ENCODE results near the gene MCU. TPM values are rescaled to one million over a fixed set of nuclear protein-coding genes. Genes with fewer than 3 reads are reported as not detected.

Gene MCU
- total and polyA plus RNA-seq, 2 of the 4 experiments (the other 2 are of a cell fraction), result 36.2 to 36.7 TPM

GRCh38 chr10:72904806-72905205 is 212.9 kb downstream of the MCU start:
- Histone ChIP-seq H3K56ac (ENCODE audit: extremely low read depth, insufficient read depth, low read length) (no peak overlapping the region), H2BK120ac (ENCODE audit: low read depth, low read length) (no peak overlapping the region), H2AK9ac (replicated peaks; ENCODE audit: low read depth, low read length, poor library complexity) (no peak overlapping the region), H3K4me1 (ENCODE audit: control insufficient read depth, insufficient read depth, low read length) (peaks cover 2% of the 10 kb centered on the region; the same call in 1 of the 2 replicates), H3K4me3 (ENCODE audit: insufficient read depth, low read depth, low read length) (no peak overlapping the region), H2BK15ac (ENCODE audit: low read depth, low read length) (no peak overlapping the region), H3K27ac (ENCODE audit: insufficient read depth, low read length) (no peak overlapping the region), H3K18ac (ENCODE audit: low read depth, low read length) (no peak overlapping the region), H3K9me3 (ENCODE audit: control insufficient read depth, insufficient read depth, low read length) (no peaks in the 10 kb centered on the region), H3K27me3 (ENCODE audit: control insufficient read depth, insufficient read depth, low read length) (no peaks in the 10 kb centered on the region), H3K9me1 (ENCODE audit: insufficient read depth, low read length) (no peaks in the 10 kb centered on the region), H3K9ac (ENCODE audit: low read depth, low read length) (no peak overlapping the region), H3K14ac (replicated peaks; ENCODE audit: low read depth, low read length) (no peak overlapping the region), H2BK5ac (ENCODE audit: low read depth, low read length, poor library complexity, severe bottlenecking) (no peak overlapping the region), H3K4me2 (ENCODE audit: low read depth, low read length) (no peak overlapping the region), H3K23ac (ENCODE audit: low read depth, low read length) (no peak overlapping the region), H2AK5ac (ENCODE audit: low read depth, low read length) (no peak overlapping the region), H4K91ac (ENCODE audit: insufficient read depth, low read depth, low read length) (no peak overlapping the region), H2BK20ac (ENCODE audit: low read depth, low read length) (no peak overlapping the region), H4K20me1 (ENCODE audit: insufficient read depth, low read length) (no peaks in the 10 kb centered on the region), H3K4ac (ENCODE audit: low read depth, low read length) (no peak overlapping the region), H3K36me3 (ENCODE audit: control insufficient read depth, insufficient read depth, low read length) (no peaks in the 10 kb centered on the region), H4K8ac (ENCODE audit: low read depth in 2 of 2, low read length in 2 of 2) (no peak overlapping the region), H3K79me1 (ENCODE audit: low read depth in 1 of 2, low read length in 2 of 2) (no peaks in the 10 kb centered on the region), H4K5ac (ENCODE audit: low read depth, low read length) (no peak overlapping the region), H2AFZ (replicated peaks; ENCODE audit: low read length, poor library complexity) (no peak overlapping the region)
- dilution Hi-C loops (cut with HindIII; ENCODE audit: low sequenced_read_pairs, unreplicated experiment) (no loop called here), intact Hi-C loops (cut with micrococcal nuclease) (no loop called here), in situ Hi-C loops (cut with MboI; ENCODE audit: low sequenced_read_pairs) (no loop called here)
- BruUV-seq (replicated peaks), result no TSS peak
- ATAC-seq (ENCODE audit: low read depth), result no peak
- DNase-seq, result no peak
- TF ChIP-seq USF2 (IDR thresholded peaks at IDR 0.05; ENCODE audit: low read depth, low read length) (no peak), RCOR1 (IDR thresholded peaks at IDR 0.05; ENCODE audit: insufficient replicate concordance, low read length) (no peak), CEBPB (IDR thresholded peaks at IDR 0.05; ENCODE audit: low read depth, low read length) (no peak), POLR2A (IDR thresholded peaks at IDR 0.05; ENCODE audit: low read depth, low read length) (no peak), RFX5 (IDR thresholded peaks at IDR 0.05; ENCODE audit: low read depth, low read length) (no peak), ELK1 (IDR thresholded peaks at IDR 0.05; ENCODE audit: borderline replicate concordance, low read depth, low read length) (no peak), FOS (IDR thresholded peaks at IDR 0.05; ENCODE audit: low read depth, low read length) (no peak), MXI1 (IDR thresholded peaks at IDR 0.05; ENCODE audit: borderline replicate concordance, low read depth, low read length) (no peak), NFE2L2 (IDR thresholded peaks at IDR 0.05; ENCODE audit: low read depth, low read length) (no peak)
- 100% methylated on average over 1 of the region's 3 CpGs; no CpG with 5 or more reads in 1 of the 2 experiments for WGBS, 2 experiments (ENCODE audit: extremely low coverage in 2 of 2, insufficient read length in 1 of 2)
- CTCF ChIA-PET, result no interaction called here
- POLR2A ChIA-PET (ENCODE audit: unreplicated experiment), result no interaction called here

Data from IMR-90 (cell line).